AML-193 (cell line): ENCODE measurements around the gene RNF31.

Experiments
- DNase-seq, 2 experiments: peaks; one replicate each; lab custom pipeline; 2025; lab: John Stamatoyannopoulos, UW

RNF31 gene

GRCh38 chr14:24137529-24138395 is 9.5 kb upstream of the RNF31 start:
- no peak for DNase-seq

DNA sequence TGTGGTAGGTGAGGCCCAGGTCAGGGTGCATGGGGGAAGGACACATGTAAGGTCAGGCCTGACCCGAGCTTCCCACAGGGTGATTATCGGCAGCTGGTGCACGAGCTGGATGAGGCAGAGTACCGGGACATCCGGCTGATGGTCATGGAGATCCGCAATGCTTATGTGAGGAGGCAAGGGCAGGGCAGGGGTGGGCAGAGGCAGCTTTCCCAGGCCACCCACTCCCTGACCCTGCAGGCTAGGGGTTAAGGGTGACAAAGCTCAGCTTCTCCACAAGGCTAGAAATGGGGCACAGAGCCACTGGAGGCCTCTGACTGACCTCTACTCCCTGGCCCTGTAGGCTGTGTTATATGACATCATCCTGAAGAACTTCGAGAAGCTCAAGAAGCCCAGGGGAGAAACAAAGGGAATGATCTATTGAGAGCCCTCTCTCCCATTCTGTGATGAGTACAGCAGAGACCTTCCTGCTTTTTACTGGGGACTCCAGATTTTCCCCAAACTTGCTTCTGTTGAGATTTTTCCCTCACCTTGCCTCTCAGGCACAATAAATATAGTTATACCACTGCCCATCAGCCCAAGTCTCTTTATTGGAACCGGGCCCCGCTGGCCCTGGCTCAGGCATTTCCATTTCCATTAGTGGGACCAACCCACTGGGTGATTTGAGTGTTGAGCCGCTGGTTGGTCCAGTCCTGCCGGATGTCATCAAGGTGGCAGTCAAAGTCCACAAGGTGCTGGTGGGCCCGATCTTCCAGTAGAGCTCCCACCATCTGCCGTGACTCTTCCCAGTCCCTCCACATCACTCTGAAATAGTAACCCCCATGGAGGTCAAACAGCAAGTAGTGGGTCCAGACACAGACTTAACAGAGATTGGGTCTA is 8.7 kb upstream of the RNF31 start:
- DNase-seq = no peak

- DNase-seq = no peak
Observed at GRCh38 chr14:24139272-24139934, 7.9 kb upstream of the RNF31 start.

DNA sequence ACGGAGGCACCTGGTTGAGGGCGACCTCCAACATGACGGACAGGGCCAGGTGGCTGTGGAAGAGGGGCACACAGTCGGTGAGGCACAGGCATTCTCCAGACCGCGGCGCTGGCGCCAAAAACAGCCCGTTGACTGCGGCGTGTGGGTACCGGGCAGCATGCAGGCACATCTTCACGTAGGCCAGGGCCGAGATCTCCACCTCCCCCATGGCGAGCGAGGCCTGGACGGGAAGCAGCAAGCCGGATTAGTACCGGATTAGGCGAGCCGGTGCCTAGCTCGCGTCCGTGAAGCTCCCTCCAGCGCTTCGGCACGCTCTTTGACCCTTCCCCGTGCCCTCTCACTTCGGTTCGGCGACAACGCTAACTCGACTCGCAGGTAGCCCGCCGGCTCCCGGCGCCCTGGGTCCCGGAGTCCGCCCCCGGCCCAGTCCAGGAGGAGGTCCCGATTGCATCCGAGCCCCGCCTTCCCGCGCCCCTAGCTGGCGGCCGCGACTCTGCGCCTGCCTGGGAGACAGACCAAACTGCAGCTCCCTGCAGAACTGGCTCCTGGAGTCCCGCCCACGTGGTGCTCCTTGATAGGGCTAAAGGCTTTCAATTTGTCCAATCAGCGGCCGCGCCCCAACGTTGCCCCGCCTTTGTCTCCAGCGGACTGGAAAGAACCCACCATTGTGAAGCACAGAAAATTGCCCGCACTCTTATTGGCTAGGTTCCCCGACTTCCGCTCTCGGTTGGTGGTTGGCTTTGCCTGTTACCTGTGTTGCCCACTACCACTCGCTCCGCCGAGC is 6.0 kb upstream of the RNF31 start, which contains the start of gene EMC9:
Gene EMC9, minus strand, starts transcription at position 495 of the 784 bp plus-strand sequence. Its CDS starts 287 bp downstream, at position 208.
- peak; percentile 96 to 97 for DNase-seq

DNA sequence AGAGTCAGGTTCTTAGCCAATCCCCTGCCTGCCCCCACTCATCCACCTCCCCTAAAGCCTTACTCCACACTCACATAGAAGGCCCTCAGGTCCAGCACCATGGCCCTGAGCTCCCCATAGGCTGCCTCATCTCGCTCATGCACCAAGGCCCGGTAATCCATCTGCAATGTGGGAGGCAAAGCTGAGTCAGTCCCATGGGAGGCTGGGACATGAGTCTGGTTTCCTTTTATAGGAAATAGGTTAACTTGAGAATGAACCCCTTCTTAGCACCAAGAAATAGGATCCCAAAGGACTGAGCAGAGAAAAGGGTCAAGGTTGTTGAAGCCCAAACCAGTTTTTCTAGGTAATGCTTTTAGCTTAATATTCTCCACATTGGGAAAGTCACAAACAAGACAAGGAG is 3.8 kb upstream of the RNF31 start:
- no peak for DNase-seq

- DNase-seq = no peak
Observed at GRCh38 chr14:24144451-24144850, 2.8 kb upstream of the RNF31 start.

GRCh38 chr14:24145219-24145618 is 2.1 kb upstream of the RNF31 start:
- DNase-seq = no peak

GRCh38 chr14:24145690-24146452 is 1.4 kb upstream of the RNF31 start:
- peak in 1 of 2 experiments; percentile 11 for DNase-seq

DNA sequence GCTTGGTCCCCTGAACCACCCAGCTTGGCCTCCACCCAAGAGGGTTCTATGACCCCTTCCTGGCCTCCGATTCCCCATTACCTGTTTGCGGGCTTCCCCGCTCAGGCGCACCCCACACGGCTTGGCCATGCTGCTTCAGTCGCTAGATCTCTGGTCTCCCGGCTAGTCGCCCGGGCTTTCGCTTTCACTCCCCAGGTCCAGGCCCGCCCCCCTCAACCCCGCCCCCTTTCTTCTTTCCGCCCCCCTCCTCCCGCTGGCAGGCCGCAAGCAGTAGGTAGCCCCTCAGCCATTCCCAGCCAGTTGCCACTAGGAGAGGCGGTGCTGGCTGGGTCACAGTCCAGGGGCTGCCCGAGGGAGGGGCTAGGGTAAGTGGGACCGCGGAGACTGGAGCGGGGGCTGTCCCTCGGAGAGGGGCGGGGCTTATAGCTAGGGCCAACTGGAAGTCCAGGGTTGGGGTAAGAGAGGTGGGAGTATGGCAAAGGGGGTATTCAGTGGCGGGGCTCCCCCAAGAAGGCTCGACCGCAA is 783 bp upstream of the RNF31 start, which contains the start of gene PSME2:
Gene PSME2, minus strand, starts transcription at position 158 of the 525 bp plus-strand sequence. Its CDS starts 29 bp downstream, at position 129.
- DNase-seq = peak; percentile 91

- DNase-seq = no peak
Observed at GRCh38 chr14:24147761-24148428, 597 bp downstream of the RNF31 start.

DNA sequence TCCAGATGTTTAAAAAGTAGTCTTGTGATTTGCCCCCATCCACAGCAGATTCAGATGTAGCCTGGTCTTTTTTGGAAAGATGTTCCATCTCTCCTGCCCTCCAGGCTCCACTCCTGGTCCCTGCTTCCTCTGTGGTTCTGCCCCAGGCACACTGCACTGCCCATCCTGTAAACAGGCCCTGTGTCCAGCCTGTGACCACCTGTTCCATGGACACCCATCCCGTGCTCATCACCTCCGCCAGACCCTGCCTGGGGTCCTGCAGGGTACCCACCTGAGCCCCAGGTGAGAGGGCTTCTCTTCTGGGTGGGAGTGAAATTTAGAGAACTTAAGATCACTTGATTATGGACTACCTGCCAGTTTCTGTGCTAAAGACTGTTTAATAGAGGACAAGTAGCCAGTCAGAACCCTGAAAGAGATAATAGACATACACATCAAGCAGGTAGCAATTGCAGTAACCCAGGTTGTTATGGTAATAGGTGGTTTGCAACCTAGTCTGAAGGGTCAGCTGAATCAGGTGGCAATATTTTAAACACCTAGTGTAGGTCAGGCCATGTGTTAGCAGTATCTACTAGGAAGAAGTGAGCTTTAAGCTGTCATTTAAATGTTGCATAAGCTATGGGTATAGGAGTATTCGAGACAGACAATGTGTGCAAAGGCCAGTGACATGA is 2.1 kb downstream of the RNF31 start:
- DNase-seq = no peak

GRCh38 chr14:24150061-24150460 is 2.8 kb downstream of the RNF31 start:
- no peak for DNase-seq

DNA sequence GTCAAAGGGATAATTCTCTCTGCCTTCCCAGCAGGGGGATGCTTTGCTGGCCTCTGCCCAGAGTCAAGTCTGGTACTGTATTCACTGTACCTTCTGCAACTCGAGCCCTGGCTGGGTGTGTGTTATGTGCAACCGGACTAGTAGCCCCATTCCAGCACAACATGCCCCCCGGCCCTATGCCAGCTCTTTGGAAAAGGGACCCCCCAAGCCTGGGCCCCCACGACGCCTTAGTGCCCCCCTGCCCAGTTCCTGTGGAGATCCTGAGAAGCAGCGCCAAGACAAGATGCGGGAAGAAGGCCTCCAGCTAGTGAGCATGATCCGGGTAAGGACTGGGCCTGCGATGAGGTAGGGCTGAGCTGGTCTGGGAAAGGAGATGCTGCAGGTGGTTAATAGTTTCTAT is 3.3 kb downstream of the RNF31 start:
- no peak for DNase-seq

GRCh38 chr14:24150993-24151392 is 3.7 kb downstream of the RNF31 start:
- no peak for DNase-seq

- DNase-seq = no peak
Observed at GRCh38 chr14:24151404-24152080, 4.2 kb downstream of the RNF31 start.

DNA sequence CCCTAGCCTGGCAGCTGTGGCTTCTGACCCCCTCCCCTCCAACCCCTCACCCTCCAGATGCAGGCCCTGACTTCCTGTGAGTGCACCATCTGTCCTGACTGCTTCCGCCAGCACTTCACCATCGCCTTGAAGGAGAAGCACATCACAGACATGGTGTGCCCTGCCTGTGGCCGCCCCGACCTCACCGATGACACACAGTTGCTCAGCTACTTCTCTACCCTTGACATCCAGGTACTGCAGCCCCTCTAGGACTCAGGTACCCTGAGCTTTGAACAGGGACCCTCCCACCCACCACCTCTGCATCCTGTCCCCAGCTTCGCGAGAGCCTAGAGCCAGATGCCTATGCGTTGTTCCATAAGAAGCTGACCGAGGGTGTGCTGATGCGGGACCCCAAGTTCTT is 7.8 kb downstream of the RNF31 start:
- no peak for DNase-seq

GRCh38 chr14:24156840-24157239 is 9.5 kb downstream of the RNF31 start:
- DNase-seq = no peak

DNA sequence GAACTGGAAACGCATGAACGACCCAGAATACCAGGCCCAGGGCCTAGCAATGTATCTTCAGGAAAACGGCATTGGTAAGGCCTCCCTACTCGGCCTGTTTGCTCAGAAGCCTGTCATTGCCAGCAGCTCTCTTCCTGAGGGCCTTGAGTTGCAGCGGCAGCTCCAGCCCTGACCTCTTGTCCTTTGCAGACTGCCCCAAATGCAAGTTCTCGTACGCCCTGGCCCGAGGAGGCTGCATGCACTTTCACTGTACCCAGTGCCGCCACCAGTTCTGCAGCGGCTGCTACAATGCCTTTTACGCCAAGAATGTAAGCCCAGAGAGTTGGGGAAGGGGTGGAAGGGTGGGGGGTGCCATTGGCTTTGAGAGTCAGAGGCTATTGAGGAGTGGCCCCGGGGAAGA is 10.0 kb downstream of the RNF31 start:
- DNase-seq = no peak
